Common myeloid progenitor, CD34-positive (primary cell): ENCODE results near the gene CEP112.
"Not testable (repeated sequence)": the region's sequence is repeated elsewhere in the genome, so short reads cannot be mapped to it uniquely, and the experiment has no call there.

Experiments
- CTCF ChIA-PET: fragments of 350-600 bp; sonication (Branson Sonifier 250); formaldehyde crosslinking; loops from one replicate; lab custom pipeline; 2021; ENCODE audit warnings: antibody characterized with exemption; lab: Charles Lee
- POLR2A ChIA-PET: fragments of 350-600 bp; sonication (Branson Sonifier 250); formaldehyde crosslinking; loops from one replicate; lab custom pipeline; 2021; ENCODE audit warnings: antibody characterized with exemption; lab: Charles Lee
- DNase-seq, 3 donors: peaks; one replicate each; pipeline versions ENCODE4 v3.0.0 to v3.0.0-alpha.2; 2013
- H3K27ac ChIP-seq, 2 experiments: 1 replicate in 1 of 2; 2 replicates in 1 of 2; pipeline ENCODE4 v1.7.0; 2013; ENCODE audit warnings: inconsistent platforms in 2 of 2, low read length in 2 of 2, mild to moderate bottlenecking in 2 of 2, low read depth in 1 of 2, moderate library complexity in 1 of 2; ENCODE audit not compliant: severe bottlenecking in 2 of 2, insufficient read depth in 1 of 2, poor library complexity in 1 of 2
- H3K27me3 ChIP-seq, 5 experiments: replicated peaks in 2 of 5; 1 replicate in 3 of 5; 2 replicates in 2 of 5; pipeline versions ENCODE4 v1.6.1 to v1.7.0; 2013; ENCODE audit warnings: low read length in 4 of 5, mild to moderate bottlenecking in 2 of 5, moderate library complexity in 2 of 5, inconsistent platforms in 1 of 5; ENCODE audit not compliant: insufficient read depth in 5 of 5, control insufficient read depth in 4 of 5
- H3K36me3 ChIP-seq, 4 experiments: 1 replicate in 2 of 4; 2 replicates in 2 of 4; pipeline versions ENCODE4 v1.6.1 to v1.7.0; 2013; ENCODE audit warnings: low read length in 3 of 4, control low read depth in 1 of 4, mild to moderate bottlenecking in 1 of 4; ENCODE audit not compliant: control insufficient read depth in 4 of 4, insufficient read depth in 4 of 4
- H3K4me1 ChIP-seq, 4 experiments: 1 replicate in 3 of 4; 2 replicates in 1 of 4; pipeline versions ENCODE4 v1.6.1 to v1.7.1; 2013; ENCODE audit warnings: low read length in 3 of 4, mild to moderate bottlenecking in 3 of 4, control low read depth in 1 of 4, inconsistent platforms in 1 of 4, moderate library complexity in 1 of 4; ENCODE audit not compliant: control insufficient read depth in 4 of 4, insufficient read depth in 4 of 4; ENCODE audit errors: control extremely low read depth in 1 of 4
- H3K4me3 ChIP-seq, 7 experiments: 1 replicate in 4 of 7; 2 replicates in 3 of 7; pipeline versions ENCODE4 v1.5.1 to v1.7.0; 2013; ENCODE audit warnings: mild to moderate bottlenecking in 7 of 7, low read length in 6 of 7, moderate library complexity in 6 of 7, inconsistent platforms in 2 of 7, low read depth in 2 of 7, control low read depth in 1 of 7; ENCODE audit not compliant: insufficient read depth in 4 of 7, control insufficient read depth in 1 of 7; ENCODE audit errors: extremely low read depth in 1 of 7
- H3K9me3 ChIP-seq, 5 experiments: 1 replicate in 4 of 5; 2 replicates in 1 of 5; pipeline versions ENCODE4 v1.6.1 to v1.7.1; 2013; ENCODE audit warnings: low read length in 4 of 5, mild to moderate bottlenecking in 2 of 5, inconsistent platforms in 1 of 5, low read depth in 1 of 5, moderate library complexity in 1 of 5; ENCODE audit not compliant: control insufficient read depth in 4 of 5, insufficient read depth in 2 of 5; ENCODE audit errors: control extremely low read depth in 1 of 5
- WGBS: methylation state at CpG from one replicate; pipeline ENCODE4 v1.1.5; 2013; ENCODE audit not compliant: insufficient coverage; 5-methylcytosine and 5-hydroxymethylcytosine counted together

The CEP112 gene

DNA sequence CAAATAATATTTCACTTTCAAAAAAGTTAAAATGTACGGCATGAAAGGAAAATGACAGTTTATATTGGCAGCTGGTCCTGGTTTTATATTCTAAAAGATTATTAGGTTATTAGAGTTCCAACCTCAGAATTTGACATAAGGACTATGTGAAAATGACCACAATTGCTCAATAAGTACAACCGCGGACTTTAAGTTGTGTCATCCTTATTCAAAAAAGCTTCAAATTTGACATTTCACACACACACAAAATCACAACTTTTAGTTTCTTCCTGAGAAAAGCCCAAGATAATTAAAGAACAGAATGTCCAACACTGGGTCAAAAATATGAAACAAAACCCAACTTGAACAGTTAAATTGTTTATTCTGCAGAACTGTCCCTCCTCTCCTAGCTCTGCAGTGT is 497.3 kb downstream of the CEP112 start:
- CTCF ChIA-PET = no interaction called here
- POLR2A ChIA-PET = no interaction called here
- Histone ChIP-seq H3K9me3 (no peaks in the 10 kb centered on the region), H3K4me1 (no peaks in the 10 kb centered on the region), H3K36me3 (no peaks in the 10 kb centered on the region), H3K27me3 (peaks cover 0 to 2% (median 0%) of the 10 kb centered on the region in 5 experiments), H3K4me3 (no peak overlapping the region), H3K27ac (no peak overlapping the region)
- WGBS = 100% methylated on average over 2 of the region's 3 CpGs
- DNase-seq = no peak

DNA sequence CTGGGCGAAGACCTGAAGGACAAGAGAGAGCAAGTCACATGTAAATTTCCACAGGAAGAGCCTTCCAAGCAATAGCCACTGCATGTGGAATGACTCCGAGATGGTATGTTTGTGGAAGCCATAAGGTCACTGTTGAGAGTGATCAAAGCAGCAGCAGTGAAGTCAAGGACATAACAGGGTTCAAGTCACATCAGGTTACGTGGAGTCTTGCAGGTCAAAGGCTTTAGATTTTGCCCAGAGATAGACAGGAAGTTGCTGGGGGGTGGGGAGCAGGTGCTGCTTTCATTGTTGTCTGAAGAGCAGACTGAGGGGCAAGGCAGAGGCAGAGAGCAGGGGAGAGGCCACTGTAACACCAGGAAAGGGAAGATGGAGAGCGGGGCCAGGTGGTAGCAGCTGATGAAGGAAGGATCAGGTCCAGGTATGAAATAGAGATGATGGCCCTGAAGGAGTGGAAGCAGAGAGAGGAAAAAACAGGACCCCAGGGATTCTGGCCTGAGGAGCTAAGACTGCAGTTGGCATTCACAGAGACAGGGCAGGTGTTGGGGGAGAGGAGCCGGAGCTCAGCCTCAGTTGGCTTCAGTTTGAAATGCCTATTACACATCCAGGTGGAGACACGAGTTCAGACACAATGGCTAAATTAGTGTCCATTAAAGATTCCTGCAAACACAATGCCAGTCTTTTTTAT is 501.2 kb downstream of the CEP112 start:
- Histone ChIP-seq H3K27me3 (no peaks in the 10 kb centered on the region), H3K9me3 (no peaks in the 10 kb centered on the region), H3K4me1 (no peaks in the 10 kb centered on the region), H3K4me3 (no peak overlapping the region), H3K27ac (no peak overlapping the region), H3K36me3 (no peaks in the 10 kb centered on the region)
- ChIA-PET CTCF (no interaction called here), POLR2A (no interaction called here)
- DNase-seq = no peak
- WGBS = 89% methylated on average over 6 of the region's 6 CpGs

DNA sequence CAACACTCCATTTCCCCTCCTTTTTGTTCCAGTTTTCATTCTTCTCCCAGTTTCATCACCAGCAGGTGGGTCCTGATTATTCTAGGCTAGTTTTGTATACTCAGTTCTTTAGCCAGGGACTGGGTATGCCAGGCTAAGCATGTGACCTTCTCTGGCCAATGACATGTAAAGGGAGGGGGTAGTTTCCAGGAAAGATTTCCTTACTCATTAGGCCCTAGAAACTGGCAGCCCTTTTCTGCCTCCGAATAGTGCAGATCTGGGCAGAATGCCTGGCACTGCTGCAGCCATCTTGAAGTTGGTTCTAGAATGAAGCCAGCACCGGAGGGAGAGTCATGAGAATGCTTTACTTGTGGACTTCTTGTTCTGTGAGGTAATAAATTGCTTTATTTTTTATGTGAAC is 503.6 kb downstream of the CEP112 start:
- Histone ChIP-seq H3K36me3 (no peaks in the 10 kb centered on the region), H3K4me3 (no peak overlapping the region), H3K9me3 (no peaks in the 10 kb centered on the region), H3K27me3 (no peaks in the 10 kb centered on the region), H3K27ac (no peak overlapping the region), H3K4me1 (no peaks in the 10 kb centered on the region)
- DNase-seq = no peak
- 100% methylated on average over 2 of the region's 2 CpGs for WGBS
- ChIA-PET POLR2A (no interaction called here), CTCF (no interaction called here)

DNA sequence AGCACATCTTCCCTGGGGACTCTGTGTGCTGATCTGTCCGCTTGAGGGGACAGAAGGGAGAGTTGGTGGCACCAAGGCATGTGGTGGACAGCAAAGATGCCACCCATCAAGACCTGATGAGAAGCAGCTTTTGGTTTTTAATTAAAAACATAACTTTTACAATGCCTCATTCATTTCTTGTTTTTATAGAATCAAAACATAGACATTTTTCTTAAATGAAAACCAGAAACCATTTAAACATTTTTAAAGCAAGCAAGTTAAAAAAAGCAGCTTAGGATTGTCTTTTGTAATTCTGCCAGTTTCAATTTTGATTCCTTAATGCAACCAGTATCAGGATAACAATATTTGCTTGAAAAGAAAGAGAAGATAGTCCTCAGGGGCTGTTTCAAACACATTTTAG is 506.8 kb downstream of the CEP112 start:
- ChIA-PET POLR2A (no interaction called here), CTCF (no interaction called here)
- Histone ChIP-seq H3K27ac (no peak overlapping the region), H3K9me3 (no peaks in the 10 kb centered on the region), H3K4me3 (no peak overlapping the region), H3K36me3 (no peaks in the 10 kb centered on the region), H3K27me3 (no peaks in the 10 kb centered on the region), H3K4me1 (no peaks in the 10 kb centered on the region)
- DNase-seq = no peak
- WGBS = 100% methylated on average over 1 of the region's 1 CpG

DNA sequence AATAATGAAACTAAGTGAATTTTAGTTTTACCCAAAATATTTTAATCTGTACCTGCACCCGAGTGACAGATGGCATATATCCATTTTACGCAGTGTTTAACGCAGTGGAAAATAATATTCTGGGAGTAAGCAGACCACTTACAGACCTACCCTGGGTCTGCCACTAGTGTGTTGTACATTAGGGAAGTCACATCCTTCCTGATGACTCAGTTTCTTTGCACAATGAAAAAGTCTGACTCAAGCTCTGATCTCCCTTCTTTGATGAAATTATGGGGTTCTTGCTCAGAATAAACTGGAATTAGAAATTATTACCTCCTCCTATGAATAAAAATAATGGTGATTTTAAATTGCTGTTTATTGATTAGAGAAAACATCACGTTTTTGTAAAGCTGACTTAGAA is 507.3 kb downstream of the CEP112 start:
- ChIA-PET POLR2A (no interaction called here), CTCF (no interaction called here)
- 100% methylated on average over 3 of the region's 4 CpGs for WGBS

DNA sequence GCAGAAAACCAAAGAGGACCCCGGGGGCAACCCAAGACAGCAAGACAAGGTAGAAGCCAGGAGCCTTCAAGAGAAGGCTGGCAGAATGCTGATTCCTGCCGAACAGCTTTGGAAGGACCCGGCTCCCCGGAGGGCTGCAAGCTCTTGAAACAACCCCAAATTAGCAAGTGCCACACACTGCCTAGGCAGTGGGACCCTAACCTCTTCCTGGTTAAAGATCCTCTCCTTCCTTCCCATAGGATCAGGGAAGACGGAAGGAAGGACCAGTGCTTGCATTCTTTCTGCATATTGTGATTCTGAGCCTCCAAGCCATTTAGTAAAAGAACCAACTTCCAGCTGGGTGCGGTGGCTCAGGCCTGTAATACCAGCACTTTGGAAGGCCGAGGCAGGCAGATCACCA is 508.5 kb downstream of the CEP112 start:
- POLR2A ChIA-PET = no interaction called here
- Histone ChIP-seq H3K4me3 (no peak overlapping the region), H3K9me3 (no peaks in the 10 kb centered on the region), H3K27me3 (no peaks in the 10 kb centered on the region), H3K4me1 (no peaks in the 10 kb centered on the region), H3K27ac (no peak overlapping the region), H3K36me3 (no peaks in the 10 kb centered on the region)
- 90% methylated on average over 6 of the region's 7 CpGs for WGBS
- DNase-seq = no peak
- CTCF ChIA-PET = no interaction called here

More for the DNA sequence above, 507.3 kb downstream of the CEP112 start:
- Histone ChIP-seq H3K4me1 (no peaks in the 10 kb centered on the region), H3K4me3 (no peak overlapping the region), H3K27me3 (no peaks in the 10 kb centered on the region), H3K36me3 (no peaks in the 10 kb centered on the region), H3K9me3 (no peaks in the 10 kb centered on the region), H3K27ac (no peak overlapping the region)
- no peak for DNase-seq

DNA sequence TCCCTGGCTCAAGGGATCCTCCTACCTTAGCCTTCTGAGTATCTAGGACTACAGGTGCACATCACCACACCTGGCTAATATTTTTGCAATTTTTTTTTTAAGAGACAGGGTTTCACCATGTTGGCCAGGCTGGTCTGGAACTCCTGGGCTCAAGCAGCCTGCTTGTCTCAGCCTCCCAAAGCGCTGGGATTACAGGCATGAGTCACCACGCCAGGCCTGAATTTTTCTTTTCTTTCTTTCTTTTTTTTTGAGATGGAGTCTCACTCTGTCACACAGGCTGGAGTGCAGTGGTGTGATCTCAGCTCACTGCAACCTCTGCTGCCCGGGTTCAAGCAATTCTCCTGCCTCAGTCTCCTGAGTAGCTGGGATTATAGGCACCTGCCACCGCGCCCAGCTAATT is 510.2 kb downstream of the CEP112 start:
- H3K4me1 ChIP-seq, H3K9me3 ChIP-seq, POLR2A ChIA-PET, H3K4me3 ChIP-seq, CTCF ChIA-PET, H3K36me3 ChIP-seq, H3K27me3 ChIP-seq, DNase-seq, H3K27ac ChIP-seq: not testable (repeated sequence)
- WGBS = 92% methylated on average over 2 of the region's 5 CpGs
